WTC11 (cell line): Measurements from ENCODE around the gene PLD1. TPM values are rescaled to one million over a fixed set of nuclear protein-coding genes. Genes with fewer than 3 reads are reported as not detected.

Experiments
- ATAC-seq: fragments of 200-7000 bp; cut with Tn5 transposase; 2 replicates; pipeline ENCODE4 v1.10.0; 2021; ENCODE audit warnings: mild to moderate bottlenecking, moderate library complexity
- CTCF ChIA-PET: fragments of 300-600 bp; sonication (Branson Sonifier 250); formaldehyde crosslinking; loops from one replicate; lab custom pipeline; 2021; ENCODE audit warnings: antibody characterized with exemption; lab: Charles Lee
- POLR2A ChIA-PET: fragments of 350-600 bp; sonication (Branson Sonifier 250); formaldehyde crosslinking; loops from one replicate; lab custom pipeline; 2021; ENCODE audit warnings: antibody characterized with exemption; lab: Charles Lee
- DNase-seq: peaks from one replicate; pipeline ENCODE4 v3.0.0; 2021; ENCODE audit warnings: low spot score
- H3K27ac Mint-ChIP-seq: 2 replicates; pipeline ENCODE4 v1.8.0; 2021; ENCODE audit warnings: mixed read lengths
- H3K27me3 Mint-ChIP-seq: 2 replicates; pipeline ENCODE4 v1.8.0; 2021; ENCODE audit warnings: low read depth, mild to moderate bottlenecking, moderate library complexity, mixed read lengths
- H3K36me3 Mint-ChIP-seq: 2 replicates; pipeline ENCODE4 v1.8.0; 2021; ENCODE audit warnings: mixed read lengths
- H3K4me1 Mint-ChIP-seq: 2 replicates; pipeline ENCODE4 v1.8.0; 2022; ENCODE audit warnings: mixed read lengths
- H3K4me3 Mint-ChIP-seq: 2 replicates; pipeline ENCODE4 v1.8.0; 2021; ENCODE audit warnings: mild to moderate bottlenecking, moderate library complexity, mixed read lengths
- H3K9me3 Mint-ChIP-seq: 2 replicates; pipeline ENCODE4 v1.8.0; 2021; ENCODE audit warnings: mixed read lengths
- EMX1 ChIP-seq: fragments of 250-450 bp; sonication (Bioruptor Pico); IDR thresholded peaks from 2 replicates; pipeline ENCODE4 v1.8.0; 2021; ENCODE audit warnings: mild to moderate bottlenecking
- FOXK1 ChIP-seq: sonication (generic); formaldehyde crosslinking; IDR thresholded peaks from 2 replicates; pipeline ENCODE4 v1.8.0; 2022; ENCODE audit warnings: mild to moderate bottlenecking, moderate library complexity, missing genetic modification reagents
- FOXP1 ChIP-seq: sonication (generic); formaldehyde crosslinking; IDR thresholded peaks from 2 replicates; pipeline ENCODE4 v1.8.0; 2022; ENCODE audit warnings: missing genetic modification reagents, mild to moderate bottlenecking, moderate library complexity, borderline replicate concordance
- FOXP4 ChIP-seq: sonication (generic); formaldehyde crosslinking; IDR thresholded peaks from 2 replicates; pipeline ENCODE4 v1.8.0; 2022; ENCODE audit warnings: mild to moderate bottlenecking, missing genetic modification reagents
- GTF2I ChIP-seq: fragments of 250-450 bp; sonication (Bioruptor Pico); conservative IDR thresholded peaks from 2 replicates; pipeline ENCODE4 v1.4.0; 2021; ENCODE audit warnings: mild to moderate bottlenecking
- HMGXB4 ChIP-seq: sonication (generic); formaldehyde crosslinking; IDR thresholded peaks from 2 replicates; pipeline ENCODE4 v1.8.1; 2023; ENCODE audit warnings: mild to moderate bottlenecking, moderate library complexity, missing genetic modification reagents
- JAZF1 ChIP-seq: fragments of 250-450 bp; sonication (Bioruptor Pico); IDR thresholded peaks from 2 replicates; pipeline ENCODE4 v1.9.0; 2021; ENCODE audit warnings: moderate library complexity, mild to moderate bottlenecking, inconsistent platforms
- NFYB ChIP-seq: sonication (generic); formaldehyde crosslinking; conservative IDR thresholded peaks from 2 replicates; pipeline ENCODE4 v1.8.0; 2022; ENCODE audit warnings: low read depth, missing genetic modification reagents
- RELA ChIP-seq: sonication (generic); formaldehyde crosslinking; IDR thresholded peaks from 2 replicates; pipeline ENCODE4 v1.8.1; 2022; ENCODE audit warnings: missing genetic modification reagents, mild to moderate bottlenecking, borderline replicate concordance
- SMAD3 ChIP-seq: sonication (generic); formaldehyde crosslinking; IDR thresholded peaks from 2 replicates; pipeline ENCODE4 v1.8.0; 2022; ENCODE audit warnings: missing genetic modification reagents, mild to moderate bottlenecking, borderline replicate concordance
- SOX15 ChIP-seq: fragments of 250-450 bp; sonication (Bioruptor Pico); IDR thresholded peaks from 2 replicates; pipeline ENCODE4 v1.9.0; 2021; ENCODE audit warnings: mild to moderate bottlenecking
- SP1 ChIP-seq: sonication (generic); formaldehyde crosslinking; conservative IDR thresholded peaks from 2 replicates; pipeline ENCODE4 v1.8.1; 2022; ENCODE audit warnings: missing genetic modification reagents
- ZMAT4 ChIP-seq: fragments of 250-450 bp; sonication (Bioruptor Pico); IDR thresholded peaks from 2 replicates; pipeline ENCODE4 v1.9.0; 2021; ENCODE audit warnings: mild to moderate bottlenecking
- ZNF138 ChIP-seq: sonication (generic); formaldehyde crosslinking; conservative IDR thresholded peaks from 2 replicates; pipeline ENCODE4 v1.8.1; 2022; ENCODE audit warnings: mild to moderate bottlenecking, moderate library complexity, missing genetic modification reagents
- ZNF416 ChIP-seq: fragments of 250-450 bp; sonication (Bioruptor Pico); IDR thresholded peaks from 2 replicates; pipeline ENCODE4 v1.9.0; 2021; ENCODE audit warnings: mild to moderate bottlenecking, inconsistent platforms
- ZNF671 ChIP-seq: fragments of 250-450 bp; sonication (Bioruptor Pico); IDR thresholded peaks from 2 replicates; pipeline ENCODE4 v1.8.0; 2021; ENCODE audit warnings: mild to moderate bottlenecking
- total RNA-seq: library from RNA; stranded (reverse); gene quantifications from 3 replicates; pipeline ENCODE4 v1.2.3, GENCODE V29; 2021
- TF ChIP-seq, protein P1 (sequence below): sonication (generic); formaldehyde crosslinking; IDR thresholded peaks from 2 replicates; pipeline ENCODE4 v1.8.1; 2022; ENCODE audit warnings: missing genetic modification reagents, borderline replicate concordance
- TF ChIP-seq, protein P2 (sequence below): sonication (generic); formaldehyde crosslinking; IDR thresholded peaks from 2 replicates; pipeline ENCODE4 v1.8.0; 2023; ENCODE audit warnings: mild to moderate bottlenecking, missing genetic modification reagents
- TF ChIP-seq, protein P3 (sequence below): sonication (generic); formaldehyde crosslinking; IDR thresholded peaks from 2 replicates; pipeline ENCODE4 v1.8.0; 2022; ENCODE audit warnings: missing genetic modification reagents

Gene PLD1
- total RNA-seq, 1 experiment from 2014 or later, result 4.0 TPM

GRCh38 chr3:171752329-171752728 is 58.0 kb downstream of the PLD1 start (continued):
- no peak for TF ChIP-seq SMAD3 (CRISPR knock-in tag)
- TF ChIP-seq FOXK1, result no peak
- no peak for TF ChIP-seq JAZF1 (CRISPR knock-in tag)
- TF ChIP-seq FOXP1, result no peak
- TF ChIP-seq ZNF416 (CRISPR knock-in tag), result no peak
- TF ChIP-seq ZMAT4, result no peak
- no peak for TF ChIP-seq NFYB (CRISPR knock-in tag)
- TF ChIP-seq, protein P1, sequence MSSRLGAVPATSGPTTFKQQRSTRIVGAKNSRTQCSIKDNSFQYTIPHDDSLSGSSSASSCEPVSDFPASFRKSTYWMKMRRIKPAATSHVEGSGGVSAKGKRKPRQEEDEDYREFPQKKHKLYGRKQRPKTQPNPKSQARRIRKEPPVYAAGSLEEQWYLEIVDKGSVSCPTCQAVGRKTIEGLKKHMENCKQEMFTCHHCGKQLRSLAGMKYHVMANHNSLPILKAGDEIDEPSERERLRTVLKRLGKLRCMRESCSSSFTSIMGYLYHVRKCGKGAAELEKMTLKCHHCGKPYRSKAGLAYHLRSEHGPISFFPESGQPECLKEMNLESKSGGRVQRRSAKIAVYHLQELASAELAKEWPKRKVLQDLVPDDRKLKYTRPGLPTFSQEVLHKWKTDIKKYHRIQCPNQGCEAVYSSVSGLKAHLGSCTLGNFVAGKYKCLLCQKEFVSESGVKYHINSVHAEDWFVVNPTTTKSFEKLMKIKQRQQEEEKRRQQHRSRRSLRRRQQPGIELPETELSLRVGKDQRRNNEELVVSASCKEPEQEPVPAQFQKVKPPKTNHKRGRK (CRISPR knock-in tag), result no peak
- TF ChIP-seq SP1 (CRISPR knock-in tag), result no peak
- TF ChIP-seq GTF2I, result no peak
- no peak for TF ChIP-seq RELA (CRISPR knock-in tag)
- TF ChIP-seq ZNF671 (CRISPR knock-in tag), result no peak
- TF ChIP-seq, protein P2, sequence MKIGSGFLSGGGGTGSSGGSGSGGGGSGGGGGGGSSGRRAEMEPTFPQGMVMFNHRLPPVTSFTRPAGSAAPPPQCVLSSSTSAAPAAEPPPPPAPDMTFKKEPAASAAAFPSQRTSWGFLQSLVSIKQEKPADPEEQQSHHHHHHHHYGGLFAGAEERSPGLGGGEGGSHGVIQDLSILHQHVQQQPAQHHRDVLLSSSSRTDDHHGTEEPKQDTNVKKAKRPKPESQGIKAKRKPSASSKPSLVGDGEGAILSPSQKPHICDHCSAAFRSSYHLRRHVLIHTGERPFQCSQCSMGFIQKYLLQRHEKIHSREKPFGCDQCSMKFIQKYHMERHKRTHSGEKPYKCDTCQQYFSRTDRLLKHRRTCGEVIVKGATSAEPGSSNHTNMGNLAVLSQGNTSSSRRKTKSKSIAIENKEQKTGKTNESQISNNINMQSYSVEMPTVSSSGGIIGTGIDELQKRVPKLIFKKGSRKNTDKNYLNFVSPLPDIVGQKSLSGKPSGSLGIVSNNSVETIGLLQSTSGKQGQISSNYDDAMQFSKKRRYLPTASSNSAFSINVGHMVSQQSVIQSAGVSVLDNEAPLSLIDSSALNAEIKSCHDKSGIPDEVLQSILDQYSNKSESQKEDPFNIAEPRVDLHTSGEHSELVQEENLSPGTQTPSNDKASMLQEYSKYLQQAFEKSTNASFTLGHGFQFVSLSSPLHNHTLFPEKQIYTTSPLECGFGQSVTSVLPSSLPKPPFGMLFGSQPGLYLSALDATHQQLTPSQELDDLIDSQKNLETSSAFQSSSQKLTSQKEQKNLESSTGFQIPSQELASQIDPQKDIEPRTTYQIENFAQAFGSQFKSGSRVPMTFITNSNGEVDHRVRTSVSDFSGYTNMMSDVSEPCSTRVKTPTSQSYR (CRISPR knock-in tag), result no peak

DNA sequence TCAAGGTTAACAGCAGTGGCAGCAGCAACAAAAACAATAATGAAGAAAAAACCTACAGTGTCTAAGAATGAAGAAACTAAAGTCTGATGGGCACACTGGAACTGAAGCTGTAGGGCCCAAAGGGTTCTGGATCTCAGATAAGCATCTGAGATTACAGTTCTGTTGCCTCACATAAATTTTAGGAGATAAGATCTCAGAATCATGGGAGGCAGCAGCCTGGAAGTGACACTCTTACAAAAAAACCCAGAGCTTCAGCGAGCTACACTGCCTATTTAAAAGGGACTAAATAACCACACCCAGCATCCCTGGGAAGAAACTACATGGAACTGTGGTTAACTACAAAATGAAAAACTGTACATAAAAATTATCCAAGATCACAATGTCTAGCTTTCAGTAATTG is 61.2 kb downstream of the PLD1 start:
- Mint-ChIP-seq H3K9me3 (peaks cover 24% of the 10 kb centered on the region), H3K27me3 (no peaks in the 10 kb centered on the region), H3K36me3 (peaks cover 21% of the 10 kb centered on the region), H3K4me3 (no peak overlapping the region), H3K4me1 (peaks cover 26% of the 10 kb centered on the region)
- CTCF ChIA-PET, result interaction anchor here (0.9 to 1.6 kb wide), 2 partner anchors 10 to 23 kb away, joined by 3 to 6 read pairs; no protein-coding TSS in a partner anchor
- ATAC-seq, result no peak
- POLR2A ChIA-PET, result no interaction called here
- TF ChIP-seq SOX15 (no peak), HMGXB4 (CRISPR knock-in tag) (no peak), FOXP1 (no peak), EMX1 (CRISPR knock-in tag) (no peak), NFYB (CRISPR knock-in tag) (no peak), ZMAT4 (no peak), ZNF138 (CRISPR knock-in tag) (no peak), FOXP4 (no peak)
- TF ChIP-seq, protein P3, sequence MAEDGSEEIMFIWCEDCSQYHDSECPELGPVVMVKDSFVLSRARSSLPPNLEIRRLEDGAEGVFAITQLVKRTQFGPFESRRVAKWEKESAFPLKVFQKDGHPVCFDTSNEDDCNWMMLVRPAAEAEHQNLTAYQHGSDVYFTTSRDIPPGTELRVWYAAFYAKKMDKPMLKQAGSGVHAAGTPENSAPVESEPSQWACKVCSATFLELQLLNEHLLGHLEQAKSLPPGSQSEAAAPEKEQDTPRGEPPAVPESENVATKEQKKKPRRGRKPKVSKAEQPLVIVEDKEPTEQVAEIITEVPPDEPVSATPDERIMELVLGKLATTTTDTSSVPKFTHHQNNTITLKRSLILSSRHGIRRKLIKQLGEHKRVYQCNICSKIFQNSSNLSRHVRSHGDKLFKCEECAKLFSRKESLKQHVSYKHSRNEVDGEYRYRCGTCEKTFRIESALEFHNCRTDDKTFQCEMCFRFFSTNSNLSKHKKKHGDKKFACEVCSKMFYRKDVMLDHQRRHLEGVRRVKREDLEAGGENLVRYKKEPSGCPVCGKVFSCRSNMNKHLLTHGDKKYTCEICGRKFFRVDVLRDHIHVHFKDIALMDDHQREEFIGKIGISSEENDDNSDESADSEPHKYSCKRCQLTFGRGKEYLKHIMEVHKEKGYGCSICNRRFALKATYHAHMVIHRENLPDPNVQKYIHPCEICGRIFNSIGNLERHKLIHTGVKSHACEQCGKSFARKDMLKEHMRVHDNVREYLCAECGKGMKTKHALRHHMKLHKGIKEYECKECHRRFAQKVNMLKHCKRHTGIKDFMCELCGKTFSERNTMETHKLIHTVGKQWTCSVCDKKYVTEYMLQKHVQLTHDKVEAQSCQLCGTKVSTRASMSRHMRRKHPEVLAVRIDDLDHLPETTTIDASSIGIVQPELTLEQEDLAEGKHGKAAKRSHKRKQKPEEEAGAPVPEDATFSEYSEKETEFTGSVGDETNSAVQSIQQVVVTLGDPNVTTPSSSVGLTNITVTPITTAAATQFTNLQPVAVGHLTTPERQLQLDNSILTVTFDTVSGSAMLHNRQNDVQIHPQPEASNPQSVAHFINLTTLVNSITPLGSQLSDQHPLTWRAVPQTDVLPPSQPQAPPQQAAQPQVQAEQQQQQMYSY, result no peak
- TF ChIP-seq, all 79 proteins: peak for 0
- no peak overlapping the region for H3K27ac Mint-ChIP-seq
- DNase-seq, result no peak
